ENCODE measurements around the gene PI3.
"Not testable (repeated sequence)": the region's sequence is repeated elsewhere in the genome, so short reads cannot be mapped to it uniquely, and the experiment has no call there.

The PI3 gene, protein sequence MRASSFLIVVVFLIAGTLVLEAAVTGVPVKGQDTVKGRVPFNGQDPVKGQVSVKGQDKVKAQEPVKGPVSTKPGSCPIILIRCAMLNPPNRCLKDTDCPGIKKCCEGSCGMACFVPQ

DNA sequence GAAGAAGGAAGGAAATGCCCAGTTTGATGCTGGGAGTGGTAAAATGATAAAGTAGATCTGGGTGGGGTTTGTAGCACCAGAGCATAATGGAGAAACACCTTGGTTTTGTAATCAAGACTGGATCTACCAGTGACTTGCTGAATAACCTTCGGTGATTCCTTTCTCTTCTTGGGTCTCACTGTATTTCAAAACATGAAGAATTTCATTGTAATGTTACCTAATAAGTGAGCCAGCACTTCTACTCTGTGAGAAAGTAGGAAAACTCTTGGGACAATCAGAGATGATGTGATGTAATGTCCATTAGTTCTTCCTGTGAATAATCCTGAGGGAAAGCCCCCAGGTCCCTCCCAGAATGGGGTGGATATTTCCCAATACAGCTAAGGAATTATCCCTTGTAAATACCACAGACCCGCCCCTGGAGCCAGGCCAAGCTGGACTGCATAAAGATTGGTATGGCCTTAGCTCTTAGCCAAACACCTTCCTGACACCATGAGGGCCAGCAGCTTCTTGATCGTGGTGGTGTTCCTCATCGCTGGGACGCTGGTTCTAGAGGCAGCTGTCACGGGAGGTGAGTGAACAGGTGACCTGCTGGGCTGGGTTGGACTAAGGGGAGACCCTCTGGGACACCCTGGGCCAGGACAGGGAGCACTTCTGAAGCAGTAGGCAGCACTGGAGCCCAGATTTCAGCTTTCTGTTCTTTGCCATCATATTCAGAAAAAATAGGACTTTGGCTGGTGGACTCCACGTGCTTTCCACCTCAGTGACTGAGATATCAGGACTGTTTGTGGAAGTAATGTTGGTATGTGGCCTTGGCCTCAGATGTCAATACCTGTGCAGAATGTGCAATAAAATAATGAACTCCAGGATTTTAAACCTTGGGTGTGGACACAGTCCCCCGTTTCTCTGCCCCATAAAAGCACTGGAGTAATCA lies at the start of gene PI3:
TSS of gene PI3 (plus strand) at position 469 of the 931 bp plus-strand sequence. CDS start at position 490, 21 bp downstream.
- no peak for DNase-seq

DNA sequence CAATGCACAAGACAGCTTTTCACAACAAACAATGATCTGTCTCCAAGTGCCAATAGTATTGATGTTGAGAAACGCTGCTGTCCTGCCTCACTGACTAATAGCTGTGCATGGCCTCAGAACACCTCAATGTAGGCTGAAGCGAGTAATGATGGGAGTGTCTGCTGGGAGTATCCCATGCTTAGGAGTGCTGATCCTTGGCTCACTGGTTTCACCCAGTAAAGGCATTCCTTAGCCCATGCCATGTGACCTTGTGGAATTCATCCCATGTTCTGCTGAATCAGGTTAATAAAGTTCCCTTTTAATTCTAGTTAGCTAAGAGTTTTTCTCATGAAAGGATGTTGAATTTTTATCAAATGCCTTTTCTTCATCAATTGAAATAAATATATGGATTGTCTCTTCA lies 46.6 kb upstream of the PI3 start:
- DNase-seq: no peak

- DNase-seq: no peak
These were observed 37.8 kb upstream of the PI3 start for GRCh38 chr20:45136911-45137310.

DNA sequence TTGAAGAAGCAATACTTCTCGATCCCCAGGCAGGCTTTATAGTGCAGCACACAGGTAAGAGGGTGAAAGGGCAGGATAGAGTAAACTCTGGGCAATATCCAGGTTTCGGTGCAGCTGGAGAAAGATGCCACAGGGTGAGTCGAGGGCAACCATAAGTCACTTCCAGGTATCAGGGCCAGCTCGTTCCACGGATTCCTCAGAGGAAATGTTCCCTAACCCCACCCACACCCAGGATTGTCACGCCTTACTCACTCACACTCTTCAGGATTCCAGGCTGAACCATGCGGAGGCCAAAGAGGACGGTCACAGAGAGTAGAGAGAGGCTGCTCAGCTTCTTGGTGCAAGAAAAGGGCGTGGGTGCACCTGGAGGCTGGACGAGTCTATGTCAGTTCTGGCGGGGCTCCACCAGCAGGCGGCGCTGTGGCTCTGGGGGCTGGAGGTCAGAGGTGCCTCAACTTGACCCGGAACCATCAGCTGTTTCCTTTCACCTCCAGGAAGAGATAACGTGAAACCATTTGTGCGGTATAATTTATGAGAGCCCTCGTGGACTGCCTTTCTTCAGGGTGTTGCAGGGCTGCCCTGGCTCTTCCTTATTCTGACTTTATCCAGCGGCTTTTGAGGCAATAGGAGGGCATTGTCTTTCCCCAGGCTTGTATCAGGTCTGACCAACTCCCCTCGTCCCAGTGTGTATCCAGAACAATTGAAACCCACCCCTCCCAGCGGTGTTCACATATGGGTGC lies 36.0 kb upstream of the PI3 start:
- peak in 6 of 56 donors; percentile 3 to 21 (median 5) for DNase-seq

- DNase-seq: not testable (repeated sequence)
These were observed 34.8 kb upstream of the PI3 start for GRCh38 chr20:45139733-45140375.

DNA sequence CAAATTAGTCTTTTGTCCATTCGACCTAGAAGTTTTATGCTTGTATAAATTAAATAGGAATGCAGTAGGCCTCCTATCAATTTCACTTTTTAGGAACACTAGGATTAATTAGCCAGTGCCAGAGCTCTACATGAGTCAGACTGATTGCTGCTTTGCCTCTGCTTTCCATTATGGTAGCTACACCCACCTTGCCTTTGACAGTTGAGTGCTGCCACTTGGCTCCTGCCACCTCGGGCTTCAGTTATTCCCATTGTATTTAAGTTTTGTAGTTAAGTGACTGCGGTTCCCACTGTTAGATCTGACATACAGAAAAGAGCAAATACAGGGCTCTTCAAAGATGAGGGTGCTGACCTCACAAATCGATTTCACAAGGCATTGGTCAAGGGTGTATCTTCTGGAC lies 33.9 kb upstream of the PI3 start:
- peak in 9 of 56 donors; percentile 2 to 49 (median 20) for DNase-seq

DNA sequence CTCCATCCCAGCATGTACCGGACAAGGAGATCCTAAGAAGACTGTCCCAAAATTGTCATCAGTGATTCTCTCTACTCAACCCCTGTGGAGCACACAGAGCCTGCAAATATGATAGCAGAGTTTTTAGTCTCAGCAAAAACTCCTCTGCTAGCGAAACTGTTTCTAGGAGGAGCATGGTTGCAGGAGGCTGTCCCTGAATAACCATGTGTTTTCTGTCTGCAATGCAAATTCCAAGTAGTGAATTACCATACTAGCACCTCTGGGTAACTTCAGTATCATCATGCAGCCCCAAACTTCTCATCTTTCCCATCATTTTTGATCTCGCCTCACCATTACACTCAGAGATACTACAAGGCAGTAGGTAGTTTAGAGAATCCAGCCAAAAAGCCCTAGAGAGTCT lies 25.6 kb upstream of the PI3 start:
- DNase-seq: no peak

- no peak for DNase-seq
These were observed 22.3 kb upstream of the PI3 start for GRCh38 chr20:45152405-45152804.

DNA sequence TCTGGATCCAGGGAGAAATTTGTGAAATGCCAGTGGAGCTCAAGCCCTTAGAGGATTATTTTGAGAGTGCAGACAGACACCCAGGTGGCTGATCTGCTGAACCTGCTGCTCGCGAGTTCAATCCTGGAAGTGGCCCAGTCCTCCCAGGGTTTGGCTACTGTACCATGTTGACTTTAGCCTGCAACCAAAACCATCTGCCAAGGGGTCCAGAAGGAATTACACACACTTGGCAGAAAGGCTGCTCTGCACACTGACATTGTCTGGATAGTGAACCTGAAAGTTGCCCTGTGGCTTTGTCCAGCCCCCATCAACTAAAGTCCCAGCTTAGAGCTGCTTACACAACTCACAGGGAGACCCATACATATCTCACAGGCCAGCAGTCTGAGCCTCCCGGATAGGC lies 21.6 kb upstream of the PI3 start:
- DNase-seq: no peak

- peak in 6 of 56 donors; percentile 8 to 38 (median 14) for DNase-seq
These were observed 20.9 kb upstream of the PI3 start for GRCh38 chr20:45153752-45154151.

DNA sequence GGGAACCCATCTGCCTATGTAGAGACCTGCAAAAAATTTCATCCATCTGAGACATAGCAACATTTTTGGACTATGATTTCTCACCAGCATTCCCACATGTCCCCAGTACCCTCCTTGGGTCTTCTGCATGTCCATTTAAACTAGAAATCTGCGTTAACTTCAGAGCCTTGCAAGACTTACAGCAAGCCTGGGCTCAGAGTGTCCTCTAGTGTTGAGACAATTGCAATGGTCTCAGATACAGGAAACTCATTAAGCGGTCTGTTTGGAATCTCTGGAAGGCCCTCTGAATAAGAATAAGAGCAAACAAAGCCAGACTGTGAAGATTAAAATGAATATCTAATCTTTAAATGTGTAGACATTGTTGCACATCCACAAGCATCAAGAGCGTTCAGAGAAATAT lies 20.5 kb upstream of the PI3 start:
- DNase-seq: no peak

GRCh38 chr20:45154794-45155193 lies 19.9 kb upstream of the PI3 start:
- not testable (repeated sequence) for DNase-seq

DNA sequence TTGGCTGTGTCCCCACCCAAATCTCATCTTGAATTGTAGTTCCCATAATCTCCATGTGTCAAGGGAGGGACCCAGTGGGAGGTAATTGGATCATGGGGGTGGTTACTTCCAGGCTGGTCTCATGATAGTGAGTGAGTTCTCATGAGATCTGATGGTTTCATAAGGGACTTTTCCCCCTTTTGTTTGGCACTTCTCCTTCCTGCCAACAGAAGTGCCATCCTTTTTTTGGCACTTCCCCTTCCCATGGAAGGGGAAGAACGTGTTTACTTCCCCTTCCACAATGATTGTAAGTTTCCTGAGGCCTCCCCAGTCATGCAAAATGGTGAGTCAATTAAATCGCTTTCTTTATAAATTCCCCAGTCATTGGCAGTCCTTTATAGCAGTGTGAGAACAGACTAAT lies 18.0 kb upstream of the PI3 start:
- no peak for DNase-seq

DNA sequence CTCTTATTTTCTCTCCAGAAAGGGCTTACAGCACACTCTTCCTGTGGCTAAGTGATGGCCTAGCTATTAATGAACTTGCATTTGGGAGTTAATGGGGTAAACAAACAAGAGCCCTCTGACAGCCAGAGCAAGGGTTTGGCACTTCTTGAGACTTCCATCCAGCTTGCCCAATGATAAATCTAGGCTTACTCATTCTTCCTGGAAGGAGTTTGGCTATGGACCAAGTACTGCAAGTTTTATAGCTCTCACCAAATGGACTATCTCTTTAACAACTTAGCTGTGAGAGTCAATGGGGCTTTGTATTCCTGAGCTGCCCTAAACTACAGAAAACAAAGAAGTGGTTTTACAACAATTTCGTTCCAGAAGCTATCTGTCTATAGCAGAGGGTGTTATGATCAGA lies 16.7 kb upstream of the PI3 start:
- peak in 1 of 56 donors; percentile 52 for DNase-seq

- no peak for DNase-seq
These were observed 11.5 kb upstream of the PI3 start for GRCh38 chr20:45163083-45163803.

- DNase-seq: no peak
These were observed 9.8 kb upstream of the PI3 start for GRCh38 chr20:45164906-45165305.

DNA sequence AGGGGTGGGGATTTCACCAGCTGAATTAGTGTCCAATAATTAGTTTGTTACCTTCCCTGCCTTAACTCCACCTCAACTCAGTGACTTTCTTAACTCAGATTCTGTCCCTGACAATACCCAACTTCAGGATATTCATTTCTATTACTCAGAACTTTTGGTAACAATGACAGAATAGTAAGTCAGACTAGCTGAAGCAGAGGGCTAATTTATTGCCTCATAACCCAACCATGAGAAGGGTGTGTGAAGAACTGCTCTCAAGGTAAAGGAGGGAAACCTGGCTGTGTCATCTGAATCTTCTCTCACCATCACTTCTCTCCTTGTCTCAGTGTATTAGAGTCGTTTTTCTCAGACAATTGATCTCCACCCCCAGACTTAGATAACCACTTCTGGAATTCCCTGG lies 1.2 kb upstream of the PI3 start:
- no peak for DNase-seq

DNA sequence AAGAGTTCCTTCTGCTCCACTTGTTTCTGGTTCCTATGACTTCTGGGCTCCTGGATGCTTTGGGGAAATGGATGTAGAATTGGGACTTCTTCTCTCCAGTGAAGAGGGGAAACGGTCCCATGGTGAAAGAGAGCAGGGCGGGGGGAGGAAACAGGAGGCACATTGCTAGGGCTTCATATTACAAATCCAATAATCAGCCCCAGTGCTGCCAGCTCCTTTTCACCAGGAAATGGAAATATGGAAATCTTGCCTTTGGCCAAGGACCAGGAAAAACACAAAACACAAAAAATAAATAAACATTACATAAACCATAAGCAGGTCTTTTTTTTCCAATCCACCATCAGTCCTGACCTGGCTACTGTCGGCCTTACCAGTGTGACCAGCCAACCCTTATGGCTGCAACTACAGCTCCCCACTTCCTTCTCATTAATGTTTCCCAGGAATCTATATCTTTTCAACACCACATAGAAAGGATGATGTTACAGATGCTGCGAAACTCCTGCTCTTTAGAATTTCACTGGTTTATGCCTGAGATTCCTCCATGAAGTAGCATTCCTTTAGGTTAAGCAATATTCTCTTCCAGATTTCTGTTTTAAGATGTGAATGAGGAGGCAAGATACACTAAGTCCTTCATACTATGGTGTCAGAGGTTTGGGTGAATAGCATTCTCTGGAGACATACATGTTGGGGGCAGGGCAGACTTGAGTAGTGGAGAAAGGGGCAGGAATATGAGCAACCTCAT lies 2.0 kb downstream of the PI3 start:
- DNase-seq: no peak

DNA sequence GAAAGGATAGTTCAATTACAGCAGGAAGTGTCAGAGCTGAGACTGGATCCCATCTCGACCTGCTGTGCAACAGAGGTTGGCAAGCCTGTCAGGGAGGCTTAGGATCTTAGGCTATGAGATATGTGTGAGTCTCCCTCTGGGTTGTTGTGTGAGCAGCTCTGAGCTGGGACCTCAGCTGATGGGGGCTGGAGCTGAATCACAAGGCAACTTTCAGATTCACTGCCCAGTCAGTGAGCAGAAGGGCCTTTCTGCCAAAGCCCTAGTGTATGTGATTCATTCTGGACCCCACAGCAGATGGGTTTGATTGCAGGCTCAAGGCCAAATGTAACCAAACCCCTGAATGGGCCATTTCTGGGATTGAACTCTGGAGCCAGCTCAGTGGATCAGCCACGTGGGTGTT lies 4.5 kb downstream of the PI3 start:
- no peak for DNase-seq

GRCh38 chr20:45181639-45182038 lies 6.9 kb downstream of the PI3 start:
- no peak for DNase-seq

Data from nucleus accumbens (tissue), 56 donors.